Stimulated activated CD4-positive, alpha-beta T cell treated with anti-CD3 and anti-CD28 coated beads, TNF-alpha, amount 100 ng/mL, for 1 hour (primary cell): ENCODE data around the gene FAM168B.
"Not testable (repeated sequence)": the region's sequence is repeated elsewhere in the genome, so short reads cannot be mapped to it uniquely, and the experiment has no call there.

Experiments
- DNase-seq, 3 donors: peaks; one replicate each; pipeline ENCODE4 v3.0.0-alpha.2; 2020; ENCODE audit warnings: low read depth in 3 of 3, low spot score in 1 of 3

Gene FAM168B

GRCh38 chr2:131103165-131103564 lies 9.9 kb upstream of the FAM168B start:
- no peak for DNase-seq

GRCh38 chr2:131094463-131095281 lies 1.4 kb upstream of the FAM168B start:
- DNase-seq = no peak

- peak in 1 of 3 donors; percentile 8 for DNase-seq
Measured at GRCh38 chr2:131093696-131094462, 619 bp upstream of the FAM168B start.

GRCh38 chr2:131092458-131093005 lies 728 bp downstream of the FAM168B start:
- DNase-seq = no peak

- no peak for DNase-seq
Measured at GRCh38 chr2:131085646-131086045, 7.6 kb downstream of the FAM168B start.

- DNase-seq = no peak
Measured at GRCh38 chr2:131081190-131081589, 12.1 kb downstream of the FAM168B start.

GRCh38 chr2:131079931-131080330 lies 13.3 kb downstream of the FAM168B start:
- not testable (repeated sequence) for DNase-seq

- no peak for DNase-seq
Measured at GRCh38 chr2:131077966-131078365, 15.3 kb downstream of the FAM168B start.

GRCh38 chr2:131077182-131077846 lies 15.9 kb downstream of the FAM168B start:
- DNase-seq = no peak

GRCh38 chr2:131076707-131077106 lies 16.6 kb downstream of the FAM168B start:
- DNase-seq = no peak

GRCh38 chr2:131075578-131075977 lies 17.7 kb downstream of the FAM168B start:
- DNase-seq = not testable (repeated sequence)

- DNase-seq = not testable (repeated sequence)
Measured at GRCh38 chr2:131068172-131068571, 25.1 kb downstream of the FAM168B start.

- no peak for DNase-seq
Measured at GRCh38 chr2:131067465-131068125, 25.7 kb downstream of the FAM168B start.

- DNase-seq = no peak
Measured at GRCh38 chr2:131064589-131065512, 28.4 kb downstream of the FAM168B start.

- no peak for DNase-seq
Measured at GRCh38 chr2:131063501-131064283, 29.6 kb downstream of the FAM168B start.

GRCh38 chr2:131058920-131059319 lies 34.3 kb downstream of the FAM168B start:
- no peak for DNase-seq

- no peak for DNase-seq
Measured at GRCh38 chr2:131058214-131058843, 34.9 kb downstream of the FAM168B start.

- DNase-seq = no peak
Measured at GRCh38 chr2:131056932-131057287, 36.4 kb downstream of the FAM168B start.
